Measurements from ENCODE around the gene SRSF7. TPM values are rescaled to one million over a fixed set of nuclear protein-coding genes. Genes with fewer than 3 reads are reported as not detected.

The SRSF7 gene
- total and polyA plus RNA-seq, 8 donors, result 57.9 to 163 (median 95.4) TPM

DNA sequence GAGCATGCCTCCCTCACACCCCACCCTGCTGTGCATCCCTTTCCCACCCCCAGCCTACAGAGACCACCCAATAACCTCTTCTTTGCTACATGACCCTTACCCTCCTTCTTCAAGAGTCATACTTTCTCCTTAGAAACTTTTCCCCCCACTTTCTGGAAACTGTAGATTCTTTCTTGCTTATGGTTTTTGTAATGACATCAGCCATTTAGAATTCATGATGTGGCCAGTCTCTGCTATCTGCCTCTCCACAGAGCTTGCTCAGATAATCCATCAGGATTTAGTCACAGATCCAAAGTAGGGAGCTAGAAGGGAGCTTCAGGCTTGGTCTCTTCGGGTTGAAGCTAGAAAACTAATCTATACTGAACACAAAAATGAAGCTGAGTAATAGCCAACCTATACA is 48.7 kb downstream of the SRSF7 start:
- intact Hi-C loops (cut with DNase I; ENCODE audit: low total_unique reads), result no loop called here
- TF ChIP-seq POLR2A (IDR thresholded peaks at IDR 0.05) (no peak), POLR2AphosphoS5 (IDR thresholded peaks at IDR 0.05) (no peak), EP300 (IDR thresholded peaks at IDR 0.05) (no peak)
- TF ChIP-seq, protein P1, sequence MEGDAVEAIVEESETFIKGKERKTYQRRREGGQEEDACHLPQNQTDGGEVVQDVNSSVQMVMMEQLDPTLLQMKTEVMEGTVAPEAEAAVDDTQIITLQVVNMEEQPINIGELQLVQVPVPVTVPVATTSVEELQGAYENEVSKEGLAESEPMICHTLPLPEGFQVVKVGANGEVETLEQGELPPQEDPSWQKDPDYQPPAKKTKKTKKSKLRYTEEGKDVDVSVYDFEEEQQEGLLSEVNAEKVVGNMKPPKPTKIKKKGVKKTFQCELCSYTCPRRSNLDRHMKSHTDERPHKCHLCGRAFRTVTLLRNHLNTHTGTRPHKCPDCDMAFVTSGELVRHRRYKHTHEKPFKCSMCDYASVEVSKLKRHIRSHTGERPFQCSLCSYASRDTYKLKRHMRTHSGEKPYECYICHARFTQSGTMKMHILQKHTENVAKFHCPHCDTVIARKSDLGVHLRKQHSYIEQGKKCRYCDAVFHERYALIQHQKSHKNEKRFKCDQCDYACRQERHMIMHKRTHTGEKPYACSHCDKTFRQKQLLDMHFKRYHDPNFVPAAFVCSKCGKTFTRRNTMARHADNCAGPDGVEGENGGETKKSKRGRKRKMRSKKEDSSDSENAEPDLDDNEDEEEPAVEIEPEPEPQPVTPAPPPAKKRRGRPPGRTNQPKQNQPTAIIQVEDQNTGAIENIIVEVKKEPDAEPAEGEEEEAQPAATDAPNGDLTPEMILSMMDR (IDR thresholded peaks at IDR 0.05), result no peak
- WGBS, 5 donors, result 62 to 75% (median 64%) methylated on average over 1 of the region's 1 CpG

DNA sequence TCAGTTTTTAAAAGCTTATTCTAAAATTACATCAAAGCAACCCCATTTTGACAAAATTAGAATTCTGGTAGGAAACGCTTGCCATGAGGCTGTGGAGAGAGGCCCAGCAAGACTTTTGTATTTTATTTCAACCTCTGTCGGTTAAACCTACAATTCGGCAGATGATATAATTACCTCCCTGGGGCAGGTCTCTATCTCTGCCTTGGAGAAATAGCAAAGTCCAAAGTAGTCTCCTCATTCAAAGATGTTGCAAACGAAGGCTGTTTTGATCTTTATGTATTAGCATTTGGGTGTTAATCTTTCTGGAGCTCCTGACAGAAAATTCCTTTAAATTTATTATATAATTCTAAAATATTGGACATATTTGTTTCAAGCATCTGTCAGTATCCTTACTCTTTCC is 49.6 kb downstream of the SRSF7 start:
- peaks cover 0 to 17% (median 2%) of the 10 kb centered on the region in 4 donors for H3K4me1 ChIP-seq
- no peaks in the 10 kb centered on the region for H3K27me3 ChIP-seq
- peaks cover 0 to 8% (median 0%) of the 10 kb centered on the region in 4 donors for H3K36me3 ChIP-seq
- intact Hi-C loops (cut with DNase I; ENCODE audit: low total_unique reads), result no loop called here
- no peak overlapping the region for H3K27ac ChIP-seq
- TF ChIP-seq EP300 (IDR thresholded peaks at IDR 0.05), result no peak
- TF ChIP-seq POLR2A (IDR thresholded peaks at IDR 0.05), result no peak
- no peak for TF ChIP-seq POLR2AphosphoS5 (IDR thresholded peaks at IDR 0.05)
- TF ChIP-seq, protein P1 (IDR thresholded peaks at IDR 0.05), result no peak
- no peaks in the 10 kb centered on the region for H3K9me3 ChIP-seq
- DNase-seq, result no peak
- H3K4me3 ChIP-seq, result no peak overlapping the region
- WGBS, 5 donors, result 86 to 93% (median 91%) methylated on average over 4 of the region's 4 CpGs

More for the DNA sequence above, 48.7 kb downstream of the SRSF7 start:
- peak in 1 of 2 donors; percentile 42 for DNase-seq
- H3K9me3 ChIP-seq, result no peaks in the 10 kb centered on the region
- H3K4me1 ChIP-seq, result peaks cover 0 to 17% (median 2%) of the 10 kb centered on the region in 4 donors
- H3K27me3 ChIP-seq, result no peaks in the 10 kb centered on the region
- H3K27ac ChIP-seq, result peak overlapping the region in 1 of 5 donors; percentile 10
- H3K36me3 ChIP-seq, result peaks cover 0 to 13% (median 0%) of the 10 kb centered on the region in 4 donors
- H3K4me3 ChIP-seq, result no peak overlapping the region

DNA sequence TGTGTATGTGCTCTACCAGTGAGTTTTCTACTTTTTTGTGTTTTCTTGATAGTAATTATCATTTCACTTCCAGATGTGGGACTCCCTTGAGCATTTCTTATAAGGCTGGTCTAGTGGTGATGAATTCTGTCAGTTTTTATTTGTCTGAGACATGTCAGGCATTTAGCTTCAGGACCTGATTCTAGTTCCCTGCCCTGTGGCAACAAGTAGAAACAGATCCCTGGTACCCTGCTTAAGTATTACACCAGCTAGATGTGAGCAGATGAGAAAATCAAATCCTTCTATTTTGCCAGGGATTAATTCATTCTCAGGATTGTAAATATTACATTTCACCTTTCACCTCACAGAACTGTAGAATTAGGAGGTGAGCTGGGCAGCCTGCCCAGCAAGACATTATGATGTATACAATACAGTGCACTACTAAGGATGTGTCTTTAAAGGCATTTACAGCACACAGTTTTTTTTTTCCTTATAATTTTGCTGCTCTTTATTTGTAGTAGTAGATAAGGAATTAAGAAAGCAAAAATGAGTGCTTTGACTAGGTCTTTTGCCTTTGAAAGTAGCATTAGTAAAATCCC is 50.2 kb downstream of the SRSF7 start:
- Histone ChIP-seq H3K27ac (peak overlapping the region in 1 of 5 donors; percentile 39), H3K9me3 (no peaks in the 10 kb centered on the region), H3K27me3 (no peaks in the 10 kb centered on the region), H3K4me3 (no peak overlapping the region), H3K4me1 (peaks cover 0 to 17% (median 2%) of the 10 kb centered on the region in 4 donors), H3K36me3 (peaks cover 0 to 6% (median 0%) of the 10 kb centered on the region in 4 donors)
- no peak for DNase-seq
- intact Hi-C loops (cut with DNase I; ENCODE audit: low total_unique reads), result no loop called here
- TF ChIP-seq EP300 (IDR thresholded peaks at IDR 0.05), result no peak
- TF ChIP-seq, protein P1 (IDR thresholded peaks at IDR 0.05), result no peak
- TF ChIP-seq POLR2AphosphoS5 (IDR thresholded peaks at IDR 0.05), result no peak
- no peak for TF ChIP-seq POLR2A (IDR thresholded peaks at IDR 0.05)

DNA sequence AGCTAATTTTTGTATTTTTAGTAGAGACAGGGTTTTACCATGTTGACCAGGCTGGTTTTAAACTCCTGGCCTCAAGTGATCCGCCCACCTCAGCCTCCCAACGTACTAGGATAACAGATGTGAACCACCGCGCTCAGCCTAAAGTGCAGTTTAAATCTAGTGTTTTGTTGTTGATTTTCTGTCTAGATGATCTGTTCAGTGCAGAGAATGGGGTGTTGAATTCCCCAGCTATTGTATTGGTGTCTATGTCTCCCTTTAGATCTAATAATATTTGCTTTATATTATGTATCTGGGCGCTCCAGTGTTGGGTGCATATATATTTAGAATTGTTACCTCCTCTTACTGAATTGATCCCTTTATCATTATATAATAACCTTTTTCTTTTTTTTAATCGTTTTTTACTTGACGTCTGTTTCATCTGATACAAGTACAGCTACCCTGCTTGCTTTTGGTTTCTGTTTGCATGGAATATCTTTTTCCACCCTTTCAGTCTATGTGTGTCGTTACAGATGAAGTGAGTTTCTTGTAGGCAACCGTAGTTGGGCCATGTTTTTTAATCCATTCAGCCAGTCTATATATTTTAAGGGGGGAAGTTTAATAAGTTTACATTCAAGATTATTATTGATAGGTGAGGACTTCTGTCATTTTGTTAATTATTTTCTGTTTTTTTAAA is 50.9 kb downstream of the SRSF7 start:
- TF ChIP-seq POLR2A (IDR thresholded peaks at IDR 0.05), result no peak
- TF ChIP-seq, protein P1 (IDR thresholded peaks at IDR 0.05), result no peak
- no peak for TF ChIP-seq EP300 (IDR thresholded peaks at IDR 0.05)
- no peak for TF ChIP-seq POLR2AphosphoS5 (IDR thresholded peaks at IDR 0.05)
- 66 to 79% (median 70%) methylated on average over 9 of the region's 9 CpGs for WGBS, 5 donors
- Histone ChIP-seq H3K27me3 (no peaks in the 10 kb centered on the region), H3K9me3 (no peaks in the 10 kb centered on the region), H3K27ac (peak overlapping the region in 1 of 5 donors; percentile 39), H3K36me3 (no peaks in the 10 kb centered on the region), H3K4me3 (no peak overlapping the region), H3K4me1 (peaks cover 0 to 17% (median 2%) of the 10 kb centered on the region in 4 donors)
- intact Hi-C loops (cut with DNase I; ENCODE audit: low total_unique reads), result no loop called here
- DNase-seq, result no peak
